OCI-M2 (cell line): ENCODE results near the gene PC.

Source experiments
- DNase-seq: peaks from one replicate; lab custom pipeline; 2025; ENCODE audit not compliant: unreplicated experiment; lab: John Stamatoyannopoulos, UW

Gene PC

GRCh38 chr11:66868726-66869566 is 89.2 kb downstream of the PC start:
- DNase-seq, result no peak

GRCh38 chr11:66868082-66868725 is 90.0 kb downstream of the PC start:
- no peak for DNase-seq

GRCh38 chr11:66867425-66868040 is 90.7 kb downstream of the PC start:
- no peak for DNase-seq

GRCh38 chr11:66866511-66866986 is 91.6 kb downstream of the PC start:
- DNase-seq, result no peak

GRCh38 chr11:66866007-66866406 is 92.2 kb downstream of the PC start:
- DNase-seq, result no peak

- DNase-seq, result no peak
These were observed 93.1 kb downstream of the PC start for GRCh38 chr11:66864924-66865697.

GRCh38 chr11:66864172-66864901 is 93.8 kb downstream of the PC start:
- no peak for DNase-seq

- DNase-seq, result no peak
These were observed 94.6 kb downstream of the PC start for GRCh38 chr11:66863428-66864125.

- no peak for DNase-seq
These were observed 95.6 kb downstream of the PC start for GRCh38 chr11:66862559-66863037.

- no peak for DNase-seq
These were observed 96.2 kb downstream of the PC start for GRCh38 chr11:66861774-66862558.

GRCh38 chr11:66861038-66861773 is 97.0 kb downstream of the PC start:
- no peak for DNase-seq

- no peak for DNase-seq
These were observed 97.7 kb downstream of the PC start for GRCh38 chr11:66860449-66860831.

GRCh38 chr11:66859686-66860448 is 98.3 kb downstream of the PC start:
- no peak for DNase-seq

GRCh38 chr11:66858939-66859685 is 99.1 kb downstream of the PC start:
- DNase-seq, result no peak

- DNase-seq, result no peak
These were observed 99.8 kb downstream of the PC start for GRCh38 chr11:66858186-66858938.

- DNase-seq, result no peak
These were observed 100.3 kb downstream of the PC start for GRCh38 chr11:66857927-66858185.
